Stromal cell of bone marrow (primary cell): ENCODE data around the gene BRCC3.

Source experiments
- DNase-seq: peaks from one replicate; pipeline ENCODE4 v3.0.0-alpha.2; 2012; ENCODE audit warnings: low read depth

BRCC3 gene

DNA sequence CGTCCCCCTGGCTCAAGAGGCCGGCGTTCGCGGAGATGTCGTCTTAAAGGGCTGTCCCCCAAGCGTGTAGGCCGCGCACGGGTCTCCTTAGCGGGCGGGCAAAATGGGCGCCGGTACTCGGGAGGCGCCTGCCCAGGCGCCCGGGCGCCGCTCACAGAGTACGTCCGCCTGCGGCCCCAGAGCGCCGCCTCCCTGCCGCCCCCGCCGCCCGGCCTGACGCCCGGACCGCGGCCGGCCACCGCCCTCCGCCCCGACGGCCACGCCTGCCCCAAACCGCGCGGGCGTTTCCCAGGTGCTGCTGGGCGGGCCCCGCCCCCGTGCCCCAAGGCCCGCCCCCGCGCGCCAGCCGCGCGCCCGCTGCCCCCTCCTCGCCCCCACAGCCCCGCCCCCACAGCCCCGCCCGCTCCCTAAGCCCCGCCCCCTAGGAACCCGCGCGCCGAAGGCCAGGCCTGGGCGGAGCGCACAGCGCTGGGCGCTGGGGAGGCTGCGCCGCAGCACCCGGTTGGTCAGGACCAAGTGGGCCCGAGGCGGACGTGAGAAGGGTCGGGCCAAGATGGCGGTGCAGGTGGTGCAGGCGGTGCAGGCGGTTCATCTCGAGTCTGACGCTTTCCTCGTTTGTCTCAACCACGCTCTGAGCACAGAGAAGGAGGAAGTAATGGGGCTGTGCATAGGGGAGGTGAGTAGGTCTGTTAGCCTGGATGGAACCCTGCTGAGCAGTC lies at the start of gene BRCC3, which contains the start of the genes CMC4 and MTCP1:
Gene BRCC3, plus strand, starts transcription at position 534 of the 719 bp plus-strand sequence. Its CDS starts 20 bp downstream, at position 554.
Gene CMC4, minus strand, starts transcription at position 162 of the 719 bp plus-strand sequence. CDS start 7,113 bp downstream, outside the sequence.
Gene MTCP1, minus strand, starts transcription at position 162 of the 719 bp plus-strand sequence. CDS start 5,126 bp downstream, outside the sequence.
- peak; percentile 43 for DNase-seq

DNA sequence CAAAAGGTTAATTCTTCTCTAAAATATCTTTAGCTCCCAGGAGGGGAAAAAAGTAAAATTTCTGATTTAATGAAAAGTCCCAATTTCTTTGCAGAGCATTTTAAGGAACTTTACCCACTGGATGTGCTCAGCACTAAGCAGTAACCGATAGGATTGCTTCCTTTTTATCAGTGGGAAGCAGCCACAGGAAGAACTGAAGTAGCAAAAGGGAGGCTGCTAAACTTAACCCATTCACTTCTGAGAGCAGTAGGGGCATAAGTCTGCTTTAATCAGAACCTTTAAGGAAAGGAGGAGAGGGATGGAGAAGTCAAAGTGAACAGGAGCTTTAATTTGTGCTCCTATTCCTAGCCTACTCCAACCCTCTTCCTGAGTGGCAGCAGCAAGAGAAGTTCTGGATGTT lies 48.7 kb upstream of the BRCC3 start, which contains the start of gene F8:
Gene F8, minus strand, starts transcription at position 139 of the 400 bp plus-strand sequence. CDS start 171 bp downstream, outside the sequence.
- DNase-seq, result no peak

DNA sequence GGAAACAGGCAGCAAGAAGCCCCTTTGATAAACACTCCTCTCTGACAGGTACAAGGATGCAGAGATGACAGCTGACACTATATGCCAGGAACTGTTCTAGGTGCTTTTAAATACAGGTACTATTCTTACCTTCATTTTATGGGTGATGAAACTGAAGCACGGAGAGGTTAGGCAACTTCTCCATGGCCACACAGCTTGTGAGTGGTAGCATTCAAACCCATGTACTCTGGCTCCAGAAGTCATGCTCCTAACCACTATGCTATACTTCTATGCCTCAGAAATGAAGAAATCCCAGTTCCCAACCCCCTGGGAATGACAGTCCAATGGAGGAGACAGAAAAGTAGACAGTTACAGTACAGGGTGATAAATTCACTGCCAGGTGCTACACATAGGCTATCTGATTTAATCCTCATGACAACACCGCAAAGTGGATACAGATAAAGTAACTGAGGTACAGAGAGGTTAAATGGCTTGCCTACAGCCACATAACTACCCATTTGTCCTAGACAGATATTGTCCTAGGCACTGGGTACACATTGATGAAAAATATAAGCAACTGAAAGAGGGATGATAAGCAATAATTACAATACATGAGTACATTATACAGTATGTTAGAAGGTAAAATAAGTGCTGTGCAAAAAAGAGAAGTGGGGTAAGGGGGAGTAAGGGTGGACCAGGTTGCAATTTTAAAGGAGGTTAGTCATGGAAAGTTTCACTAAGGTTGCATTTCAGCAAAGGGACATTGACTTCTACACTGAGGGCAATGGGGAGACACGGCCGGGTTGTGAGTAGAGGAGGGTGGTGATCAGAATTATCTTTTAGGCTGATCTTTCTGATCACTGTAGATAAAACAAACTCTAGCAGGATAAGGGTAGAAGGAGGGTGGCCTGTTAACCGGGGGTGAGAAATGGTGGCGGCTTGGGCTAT lies 47.1 kb upstream of the BRCC3 start:
- no peak for DNase-seq

DNA sequence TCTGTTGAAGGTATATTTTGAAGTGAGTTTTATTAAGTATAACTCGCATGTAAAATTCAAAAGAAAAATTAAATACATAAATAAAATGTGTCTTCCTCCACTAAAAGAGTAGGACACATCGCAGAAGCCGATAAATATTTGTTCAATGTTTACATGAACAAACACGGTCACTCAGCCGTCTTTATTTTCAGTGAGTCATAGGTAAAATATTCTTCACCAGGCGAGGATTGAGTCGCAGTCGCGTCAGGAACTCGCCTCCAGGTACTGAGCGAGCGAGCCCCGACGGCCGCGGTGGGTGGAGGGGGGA lies 44.9 kb upstream of the BRCC3 start:
- DNase-seq, result no peak

DNA sequence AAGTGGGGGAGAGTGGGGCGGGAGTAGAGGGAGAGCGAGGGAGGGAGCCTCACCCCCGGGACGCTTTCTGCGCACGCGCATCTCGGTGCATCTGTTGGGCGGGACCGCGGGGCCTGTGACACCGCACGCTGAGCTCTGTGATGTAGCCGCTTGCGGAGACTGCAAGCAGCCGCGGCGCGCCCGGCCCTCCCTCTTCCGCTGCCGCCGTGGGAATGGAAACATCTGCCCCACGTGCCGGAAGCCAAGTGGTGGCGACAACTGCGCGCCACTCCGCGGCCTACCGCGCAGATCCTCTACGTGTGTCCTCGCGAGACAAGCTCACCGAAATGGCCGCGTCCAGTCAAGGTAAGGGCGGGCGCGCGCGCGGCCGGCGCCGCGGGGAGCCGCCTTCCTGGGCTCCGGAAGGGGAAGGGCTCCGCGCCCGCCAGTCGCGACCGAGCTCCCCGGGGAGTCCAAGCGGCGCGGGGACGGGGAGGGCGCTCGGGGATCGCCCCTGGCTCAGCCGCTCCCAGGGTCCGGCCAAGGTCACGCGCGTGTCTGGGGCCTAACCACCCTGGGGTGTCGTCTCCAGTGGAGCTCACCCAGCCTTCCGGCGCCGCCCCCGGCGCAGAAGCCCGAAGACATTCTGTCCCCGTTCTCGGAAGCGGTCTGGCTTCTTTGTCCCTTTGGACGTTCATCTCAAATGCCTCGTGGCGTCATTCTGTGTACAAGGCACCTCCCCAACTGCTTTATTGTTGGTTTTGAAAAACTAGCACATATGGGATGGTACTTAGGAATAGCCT lies 44.4 kb upstream of the BRCC3 start, which contains the start of gene FUNDC2:
Gene FUNDC2, plus strand, starts transcription at position 118 of the 782 bp plus-strand sequence. Its CDS starts 95 bp downstream, at position 213.
- peak; percentile 76 for DNase-seq

DNA sequence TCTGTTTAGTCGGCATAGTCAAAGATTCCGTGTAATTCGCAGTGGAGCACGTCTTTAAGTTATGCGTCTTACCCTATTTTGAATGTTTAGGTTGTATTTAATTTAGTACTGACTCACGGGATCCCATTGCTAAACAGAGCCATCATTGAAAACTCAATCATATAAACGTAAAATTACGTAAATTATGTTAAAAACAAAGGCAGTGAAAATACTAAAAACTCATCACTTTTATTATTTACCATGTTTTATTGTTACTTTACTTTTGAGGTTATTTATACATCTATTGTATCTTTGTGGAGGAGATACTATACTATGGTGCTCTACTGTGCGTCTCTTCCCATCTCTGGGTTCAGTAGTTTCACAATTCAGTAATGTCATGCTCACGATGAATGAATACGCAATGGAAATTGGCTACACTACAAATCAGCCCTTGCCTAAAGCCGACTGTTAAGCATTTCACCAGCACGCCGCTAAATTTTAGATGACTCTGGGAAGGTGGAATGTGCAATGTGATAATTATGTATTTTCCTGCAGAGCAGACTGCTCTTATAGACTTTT lies 43.7 kb upstream of the BRCC3 start:
- peak; percentile 75 for DNase-seq

DNA sequence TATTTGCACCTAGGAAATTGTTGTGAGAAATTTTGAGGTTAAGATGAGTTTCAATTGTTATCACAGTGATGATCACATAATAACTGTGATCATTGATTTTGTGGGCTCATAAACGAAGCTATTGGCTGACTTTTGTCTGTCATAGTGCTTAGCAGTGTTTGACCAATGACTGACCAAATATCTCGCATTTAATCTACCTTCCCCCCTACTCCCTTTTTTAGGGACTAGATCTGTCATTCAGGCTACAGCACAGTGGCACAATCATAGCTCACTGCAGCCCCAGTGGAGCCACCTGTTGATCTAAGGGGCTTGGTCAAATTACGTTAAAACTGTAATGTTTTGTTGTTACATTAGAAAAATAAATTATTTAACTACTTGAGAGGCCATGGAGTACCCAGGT lies 43.2 kb upstream of the BRCC3 start:
- no peak for DNase-seq

DNA sequence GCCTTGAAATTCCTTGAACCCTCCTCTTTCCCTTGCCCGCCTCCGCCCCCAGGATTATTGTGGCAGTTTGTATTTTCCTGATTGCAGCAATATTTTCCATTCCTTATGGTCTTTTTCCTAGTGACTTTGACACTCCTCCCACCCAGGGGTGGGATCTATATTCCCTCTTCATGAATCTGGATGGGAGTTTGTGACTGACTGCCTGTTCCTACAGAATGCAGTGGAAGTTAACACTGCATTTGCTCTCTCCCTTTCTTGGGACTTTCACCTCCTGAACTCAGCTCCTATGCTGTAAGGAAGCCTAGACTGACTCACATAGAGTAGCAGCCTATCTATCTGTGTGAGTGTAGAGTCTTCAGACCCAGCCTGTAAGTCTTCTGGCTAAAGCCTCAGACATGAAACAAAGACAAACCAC lies 42.4 kb upstream of the BRCC3 start:
- DNase-seq, result peak; percentile 22

DNA sequence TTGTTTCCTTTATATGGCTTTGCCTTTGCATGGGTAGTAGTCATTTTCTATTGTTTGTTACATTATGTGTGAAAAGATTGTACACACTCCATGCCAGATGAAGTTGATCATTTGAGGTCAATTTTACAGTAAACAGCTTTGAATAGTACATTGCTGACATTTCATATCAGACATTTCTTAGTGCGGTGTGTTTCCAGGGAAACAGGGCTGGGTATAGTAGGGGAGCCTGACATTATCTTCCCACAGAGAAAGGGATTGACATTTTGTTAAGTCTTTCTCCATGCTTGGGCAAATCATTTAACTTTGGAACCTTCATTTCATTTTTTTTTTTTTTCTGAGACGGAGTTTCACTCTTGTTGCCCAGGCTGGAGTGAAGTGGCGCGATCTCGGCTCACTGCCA lies 39.7 kb upstream of the BRCC3 start:
- DNase-seq, result no peak

DNA sequence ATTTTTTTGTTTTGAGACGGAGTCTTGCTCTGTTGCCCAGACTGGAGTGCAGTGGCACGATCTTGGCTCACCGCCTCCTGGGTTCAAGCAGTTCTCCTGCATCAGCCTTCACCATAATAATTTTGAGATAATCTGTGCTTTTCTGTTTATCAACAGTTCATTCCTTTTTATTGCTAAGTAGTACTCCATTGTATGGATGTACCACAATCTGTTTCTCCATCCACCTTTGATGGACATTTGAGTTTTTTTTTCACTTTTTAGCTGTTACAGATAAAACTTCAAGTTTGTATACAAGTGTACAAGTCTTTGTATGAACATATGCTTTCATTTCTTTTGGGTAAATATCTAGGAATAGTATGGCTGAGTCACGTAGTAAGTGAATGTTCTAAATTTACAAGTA lies 35.6 kb upstream of the BRCC3 start:
- no peak for DNase-seq

DNA sequence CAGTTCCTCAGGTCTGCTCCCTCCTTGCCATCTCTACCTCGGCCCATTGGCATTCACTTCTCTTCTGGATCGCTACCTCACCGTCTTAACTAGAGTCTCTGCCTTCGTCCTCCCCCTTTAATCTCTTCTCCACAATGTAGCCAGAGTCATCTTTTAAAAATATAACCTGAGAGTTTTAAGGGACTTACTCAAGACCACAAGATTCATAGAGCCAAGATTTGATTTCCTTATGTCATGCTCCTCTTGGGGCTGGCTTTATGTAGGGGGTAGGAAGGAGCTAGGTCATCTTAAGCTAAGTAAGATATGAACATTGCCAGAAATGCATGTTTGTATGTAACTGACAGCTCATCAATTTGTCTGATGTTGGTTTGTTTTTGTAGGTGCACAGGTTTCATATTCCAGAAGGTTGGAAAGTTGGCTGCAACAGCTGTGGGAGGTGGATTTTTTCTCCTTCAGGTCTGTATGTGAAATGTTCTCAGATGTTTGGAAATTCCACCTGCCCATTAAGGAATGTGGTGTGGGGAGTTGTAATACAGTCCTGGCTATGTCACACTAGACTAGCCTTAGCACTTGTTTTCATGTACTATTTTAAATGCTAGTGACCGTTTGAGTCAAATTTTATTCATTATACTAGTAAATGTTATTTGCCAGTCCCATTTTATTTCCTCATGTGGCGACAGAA lies 25.0 kb upstream of the BRCC3 start:
- no peak for DNase-seq

DNA sequence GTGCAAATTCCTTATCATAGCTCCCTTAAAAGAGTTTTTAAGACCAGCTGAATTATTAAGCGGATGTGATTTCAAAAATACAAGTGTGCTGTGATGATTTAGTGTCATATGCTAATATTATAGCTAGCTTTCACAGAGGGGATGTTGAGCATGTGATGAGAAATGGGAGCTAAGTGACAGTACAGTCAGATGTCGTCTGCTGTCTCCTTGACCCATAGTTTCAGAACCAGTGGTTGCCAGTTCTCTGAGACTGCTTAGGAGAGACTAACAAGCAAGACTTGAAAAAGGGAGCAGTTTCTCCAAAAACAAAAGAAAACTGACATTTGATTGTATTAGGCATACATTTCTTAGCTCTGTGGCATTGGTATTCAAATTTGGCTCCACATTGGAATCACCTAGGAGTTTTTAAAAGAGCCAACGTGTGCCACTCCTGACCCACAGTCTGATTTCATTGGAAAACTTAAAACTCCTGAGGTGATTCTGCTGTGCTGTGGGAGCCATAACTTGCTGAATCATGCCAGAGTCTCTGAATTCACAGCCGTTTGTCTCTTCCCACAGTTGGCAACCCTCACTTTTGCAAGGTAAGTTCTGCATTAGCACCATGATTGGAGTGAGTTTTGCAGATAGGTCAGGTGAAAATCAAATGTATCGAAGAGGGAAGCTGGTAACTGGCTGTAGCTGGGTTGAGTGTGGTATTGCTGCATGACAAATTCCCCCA lies 24.3 kb upstream of the BRCC3 start:
- no peak for DNase-seq

DNA sequence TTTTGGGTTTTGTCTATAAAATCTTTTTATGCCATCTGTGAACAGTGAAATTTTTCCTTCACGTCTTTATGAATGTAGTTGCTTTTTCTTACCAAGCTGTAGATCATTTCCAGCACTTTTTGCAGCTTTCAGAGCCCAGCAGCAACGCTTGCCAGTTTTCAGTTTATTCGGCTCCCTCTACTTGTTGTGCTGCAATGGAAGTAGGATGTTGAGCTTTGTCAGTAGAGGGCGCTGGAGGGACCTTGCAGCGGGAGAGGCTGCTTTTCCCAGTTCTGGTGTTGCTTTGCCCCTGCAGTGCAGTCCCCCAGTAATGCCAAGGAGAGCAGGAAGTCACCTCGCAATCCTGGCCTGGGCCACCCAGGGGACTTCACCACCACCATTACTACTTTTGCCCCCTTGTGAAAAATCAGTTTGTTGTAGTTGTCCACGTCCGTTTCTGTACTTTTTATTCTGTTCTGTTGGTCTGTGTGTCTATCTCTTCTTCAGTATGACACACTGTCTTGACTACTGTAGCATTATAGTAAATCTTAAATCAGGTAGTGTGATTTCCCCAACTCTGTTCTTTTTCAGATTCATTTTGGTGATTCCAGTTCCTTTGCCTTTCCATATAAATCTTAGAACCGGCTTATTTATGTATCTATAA lies 22.2 kb upstream of the BRCC3 start:
- DNase-seq, result peak; percentile 36

DNA sequence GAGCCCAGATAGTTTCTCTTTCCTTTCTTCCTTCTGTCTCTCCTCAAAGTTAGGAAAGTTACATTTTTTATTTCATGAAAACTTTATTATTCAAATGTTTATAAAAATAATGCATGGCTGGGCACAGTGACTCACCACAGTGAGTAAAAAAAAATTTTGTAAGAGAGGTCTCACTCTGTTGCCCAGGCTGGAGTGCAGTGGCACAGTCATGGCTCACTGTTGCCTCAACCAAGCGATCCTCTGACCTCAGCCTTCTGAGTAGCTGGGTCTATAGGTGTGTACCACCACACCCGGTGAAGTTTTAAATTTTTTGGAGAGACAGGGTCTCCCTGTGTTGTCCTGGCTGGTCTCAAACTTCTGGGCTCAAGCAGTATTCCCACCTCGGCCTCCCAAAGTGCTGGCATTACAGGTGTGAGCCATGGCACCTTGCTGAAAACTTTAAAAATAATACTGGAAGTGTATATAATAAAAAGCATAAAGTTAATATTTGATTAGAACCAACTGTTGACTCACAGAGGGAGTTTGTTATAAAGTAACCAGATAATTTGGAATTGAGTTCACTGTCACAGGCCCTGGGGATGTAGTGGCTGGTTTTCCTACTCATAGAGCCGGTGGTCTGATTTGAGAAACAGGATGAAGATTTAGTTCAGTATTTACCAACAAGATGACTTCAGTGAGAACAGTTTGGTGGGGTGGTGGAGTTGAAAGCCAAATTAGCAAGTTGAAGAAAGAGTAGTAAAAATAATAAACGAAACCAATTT lies 18.4 kb upstream of the BRCC3 start:
- DNase-seq, result no peak

DNA sequence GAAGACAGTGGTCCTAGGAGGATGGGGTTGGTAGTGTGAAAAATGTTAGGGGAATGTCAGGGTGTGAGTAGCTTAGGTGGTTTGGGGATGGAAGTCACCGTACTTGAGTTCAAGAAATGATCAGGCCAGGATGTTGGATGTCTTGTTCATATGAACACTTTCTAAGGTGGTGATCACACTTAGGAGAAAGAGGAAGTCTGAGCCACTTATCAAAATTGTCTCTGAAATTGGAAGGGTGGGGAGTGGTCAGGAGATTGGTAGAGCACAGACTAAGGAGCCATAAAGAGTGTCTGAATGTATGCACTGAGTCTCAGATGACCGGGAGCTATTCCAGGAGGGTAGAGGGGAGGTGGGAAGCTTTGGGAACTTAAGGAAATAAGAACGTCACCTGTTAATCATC lies 17.7 kb upstream of the BRCC3 start:
- no peak for DNase-seq

DNA sequence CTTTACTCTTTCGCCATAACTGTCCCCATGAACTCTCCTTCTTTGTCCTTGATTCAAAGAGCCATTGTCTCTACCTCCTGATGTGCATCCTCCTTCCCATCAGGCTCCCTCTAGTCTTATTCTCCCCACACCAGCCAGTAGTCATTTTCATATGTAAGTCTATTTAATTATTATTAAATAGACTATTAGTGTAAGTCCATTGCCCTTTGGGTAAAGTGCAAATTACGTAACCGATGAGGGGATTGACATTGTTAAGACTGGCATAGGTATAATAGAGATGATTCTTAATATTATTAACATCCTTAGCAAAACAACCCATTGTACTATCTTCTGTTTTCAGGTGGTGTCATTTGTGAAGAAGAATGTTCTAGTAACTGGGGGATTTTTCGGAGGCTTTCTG lies 17.1 kb upstream of the BRCC3 start:
- DNase-seq, result no peak

DNA sequence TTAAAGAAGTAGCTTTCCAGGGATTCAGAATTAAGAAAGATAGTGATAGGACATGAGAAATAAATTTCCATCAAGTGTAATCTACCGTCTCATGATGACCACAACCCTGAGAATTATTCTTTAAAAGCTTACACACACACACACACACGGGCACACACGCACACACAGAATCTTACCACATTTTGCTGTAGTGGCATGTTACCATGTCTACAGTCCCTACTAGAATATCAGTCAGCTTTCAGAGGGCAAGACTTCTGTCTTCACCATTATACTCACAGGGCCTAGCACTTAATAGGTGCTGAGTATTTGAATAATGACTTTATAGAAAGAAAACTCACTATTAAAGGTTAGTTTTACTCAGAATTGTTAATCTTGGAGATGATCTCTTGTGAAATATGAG lies 15.8 kb upstream of the BRCC3 start:
- DNase-seq, result no peak

DNA sequence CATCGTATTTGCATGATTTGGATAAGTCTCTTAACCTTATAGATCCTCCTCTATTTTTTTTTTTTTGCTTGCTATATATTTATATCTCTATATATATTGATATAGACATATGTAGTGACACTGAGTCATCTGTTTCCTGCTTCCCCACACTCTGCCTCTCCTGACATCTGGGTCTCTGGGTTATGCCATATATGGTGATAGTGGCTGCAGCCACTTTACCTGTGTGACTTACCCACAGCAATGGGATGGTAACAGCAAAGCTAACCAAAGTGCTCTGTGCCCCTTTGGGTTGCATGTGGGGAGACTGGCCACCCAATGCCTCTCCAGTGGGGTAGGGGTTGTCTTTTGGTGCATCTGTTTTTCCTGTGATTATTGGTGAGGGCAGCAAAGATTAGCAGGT lies 14.8 kb upstream of the BRCC3 start:
- DNase-seq, result no peak
